K562 (cell line): ENCODE data around the gene GPAT3. TPM values are rescaled to one million over a fixed set of nuclear protein-coding genes. Genes with fewer than 3 reads are reported as not detected.

Experiments
- ATAC-seq: fragments of 200-7000 bp; cut with Tn5 transposase; 3 replicates; pipeline ENCODE4 v1.9.1; 2020; ENCODE audit warnings: moderate library complexity
- BruUV-seq: library from RNA; stranded (reverse); fragments of 400-500 nt; replicated peaks from 2 replicates; lab custom pipeline; 2021; lab: Mats Ljungman, UMichigan
- CTCF ChIA-PET: fragments of 300-600 bp; formaldehyde crosslinking; extraction: SDS; loops from one replicate; lab custom pipeline; 2021; ENCODE audit warnings: low intra/inter-chr PET ratio; lab: Yijun Ruan, JAX
- POLR2A ChIA-PET: fragments of 300-600, 350-650 bp; sonication (Branson Sonifier 250); formaldehyde crosslinking; extraction: SDS; loops from one replicate; lab custom pipeline; 2021; ENCODE audit warnings: antibody characterized with exemption, inconsistent platforms; lab: Yijun Ruan, JAX
- DNase-seq, 4 experiments: peaks; one replicate each; pipeline versions ENCODE4 v3.0.0 to v3.0.0-alpha.2; 2011 to 2018; ENCODE audit warnings: low spot score in 3 of 4, mixed read lengths in 3 of 4; ENCODE audit errors: extremely low read depth in 1 of 4
- FAIRE-seq: peaks from 2 replicates; lab custom pipeline; 2011; peaks lifted over from hg19 to GRCh38; lab: Jason Lieb, UNC
- H2AFZ ChIP-seq: 2 replicates; pipeline ENCODE4 v1.6.0; 2011; ENCODE audit warnings: low read depth, low read length, control low read depth, inconsistent platforms
- H3K27ac ChIP-seq: fragments of 200-600 bp; 3 replicates; pipeline ENCODE4 v1.8.0; 2011; ENCODE audit warnings: low read depth, mild to moderate bottlenecking, control low read depth, inconsistent platforms, low read length, moderate library complexity, mixed read lengths; ENCODE audit errors: extremely low read depth
- H3K27me3 ChIP-seq, 2 experiments: fragments of 300-600 bp in 1 of 2; 2 replicates in 1 of 2; 3 replicates in 1 of 2; pipeline versions ENCODE4 v1.6.0 to v1.8.0; 2011; ENCODE audit warnings: inconsistent platforms in 2 of 2, low read length in 2 of 2, mild to moderate bottlenecking in 1 of 2, mixed read lengths in 1 of 2, moderate library complexity in 1 of 2; ENCODE audit not compliant: control insufficient read depth in 2 of 2, insufficient read depth in 2 of 2
- H3K36me3 ChIP-seq: fragments of 300-600 bp; 3 replicates; pipeline ENCODE4 v1.8.0; 2011; ENCODE audit warnings: mild to moderate bottlenecking, low read length, inconsistent platforms; ENCODE audit not compliant: control insufficient read depth, insufficient read depth
- H3K4me1 ChIP-seq, 2 experiments: fragments of 200-600 bp in 1 of 2; replicated peaks in 1 of 2; 2 replicates in 1 of 2; 3 replicates in 1 of 2; pipeline versions ENCODE4 v1.5.1 to v1.8.0; 2011; ENCODE audit warnings: inconsistent platforms in 2 of 2, low read length in 2 of 2, mild to moderate bottlenecking in 1 of 2, mixed read lengths in 1 of 2, moderate library complexity in 1 of 2; ENCODE audit not compliant: control insufficient read depth in 2 of 2, insufficient read depth in 2 of 2
- H3K4me2 ChIP-seq: 2 replicates; pipeline ENCODE4 v1.6.1; 2011; ENCODE audit warnings: low read length, control low read depth, inconsistent platforms, mixed read lengths; ENCODE audit not compliant: insufficient read depth
- H3K4me3 ChIP-seq: fragments of 200-600 bp; sonication (generic), shearing (Covaris generic); 2 replicates; pipeline ENCODE4 v1.5.1; 2016; ENCODE audit warnings: control low read depth, inconsistent platforms
- H3K79me2 ChIP-seq: fragments of 200-600 bp; 3 replicates; pipeline ENCODE4 v1.8.0; 2011; ENCODE audit warnings: low read length, inconsistent platforms; ENCODE audit not compliant: control insufficient read depth, insufficient read depth
- H3K9ac ChIP-seq, 2 experiments: 2 replicates each; pipeline versions ENCODE4 v1.6.0 to v1.6.1; 2011; ENCODE audit warnings: low read depth in 2 of 2, low read length in 2 of 2, control low read depth in 1 of 2, inconsistent platforms in 1 of 2, mild to moderate bottlenecking in 1 of 2, mixed read lengths in 1 of 2; ENCODE audit not compliant: insufficient read depth in 1 of 2
- H3K9me1 ChIP-seq: one replicate; pipeline ENCODE4 v1.6.0; 2011; ENCODE audit warnings: inconsistent platforms, mild to moderate bottlenecking, low read length, moderate library complexity; ENCODE audit not compliant: control insufficient read depth, insufficient read depth
- H3K9me3 ChIP-seq: replicated peaks from 2 replicates; pipeline ENCODE4 v1.5.1; 2011; ENCODE audit warnings: low read depth, low read length, inconsistent platforms; ENCODE audit not compliant: control insufficient read depth, insufficient read depth
- H4K20me1 ChIP-seq: replicated peaks from 2 replicates; pipeline ENCODE4 v1.6.1; 2011; ENCODE audit warnings: low read length, inconsistent platforms, mixed read lengths; ENCODE audit not compliant: control insufficient read depth, insufficient read depth
- CC2D1A ChIP-seq: fragments of 450-650 bp; IDR thresholded peaks from 2 replicates; pipeline ENCODE4 v1.6.1; 2017; ENCODE audit warnings: mild to moderate bottlenecking
- CSDE1 ChIP-seq, 2 experiments: fragments of 450-650 bp; IDR thresholded peaks; 2 replicates each; pipeline ENCODE4 v1.6.1; 2016; ENCODE audit warnings: mild to moderate bottlenecking in 1 of 2
- CXXC5 ChIP-seq: fragments of 250-450 bp; sonication (Bioruptor Pico); IDR thresholded peaks from 2 replicates; pipeline ENCODE4 v1.8.0; 2022; ENCODE audit warnings: inconsistent platforms, mild to moderate bottlenecking, moderate library complexity
- FOXK2 ChIP-seq, 2 experiments: fragments of 450-650 bp; IDR thresholded peaks in 1 of 2; conservative IDR thresholded peaks in 1 of 2; 2 replicates each; pipeline ENCODE4 v1.6.1; 2016; ENCODE audit warnings: low read depth in 2 of 2, mild to moderate bottlenecking in 1 of 2
- MED1 ChIP-seq: sonication (generic); formaldehyde crosslinking; IDR thresholded peaks from 2 replicates; pipeline ENCODE4 v1.8.1; 2023; ENCODE audit warnings: missing genetic modification reagents, borderline replicate concordance
- SPI1 ChIP-seq: IDR thresholded peaks from 2 replicates; pipeline ENCODE4 v1.6.1; 2011; ENCODE audit warnings: low read depth, low read length, control low read depth, borderline replicate concordance
- WGBS: fragments of 100-300 bp; shearing (Covaris generic); methylation state at CpG from one replicate; pipeline ENCODE4 v1.1.6; 2016; ENCODE audit warnings: low coverage, mixed read lengths; ENCODE audit not compliant: insufficient coverage; ENCODE audit errors: missing lambda C conversion rate; 5-methylcytosine and 5-hydroxymethylcytosine counted together
- in situ Hi-C: fragments of 300-500 bp; cut with MboI; formaldehyde crosslinking; loops from 4 replicates; pipeline ENCODE4 v1.15.0; 2018; ENCODE audit warnings: inconsistent platforms, mixed read lengths
- intact Hi-C: fragments of 100-400 bp; cut with micrococcal nuclease; formaldehyde crosslinking; loops from 2 replicates; pipeline ENCODE4 v1.14.2; 2022
- polyA plus RNA-seq, 8 experiments: library from polyadenylated mRNA; depleted of rRNA in 4 of 8; stranded (reverse) in 5 of 8; unstranded in 3 of 8; fragments of >200 nt; fragmentation: Nextera tagmentation in 2 of 8; fragmentation: Illumina TruSeq in 1 of 8; extraction: Ambion mirVana in 2 of 8; extraction: Trizol in 1 of 8; gene quantifications; 2 replicates each; pipeline versions ENCODE4 v1.2.1 to v1.2.3, GENCODE V29; 2011 to 2014; ENCODE audit warnings: inconsistent platforms in 1 of 8, missing spikeins in 1 of 8
- total RNA-seq, 7 experiments: library from RNA; depleted of rRNA in 6 of 7; stranded (reverse); fragments of >200 nt in 6 of 7; fragmentation: Illumina TruSeq in 2 of 7; extraction: Trizol in 2 of 7; gene quantifications; 2 replicates each; pipeline versions ENCODE4 v1.2.1 to v1.2.3, GENCODE V29; 2011 to 2021; ENCODE audit warnings: low replicate concordance in 1 of 7

GPAT3 gene
- total and polyA plus RNA-seq, 9 of the 15 experiments (the other 6 are each of a cell fraction or from before 2014, with no cell fraction given): 4.1 to 16.1 (median 13.1) TPM

DNA sequence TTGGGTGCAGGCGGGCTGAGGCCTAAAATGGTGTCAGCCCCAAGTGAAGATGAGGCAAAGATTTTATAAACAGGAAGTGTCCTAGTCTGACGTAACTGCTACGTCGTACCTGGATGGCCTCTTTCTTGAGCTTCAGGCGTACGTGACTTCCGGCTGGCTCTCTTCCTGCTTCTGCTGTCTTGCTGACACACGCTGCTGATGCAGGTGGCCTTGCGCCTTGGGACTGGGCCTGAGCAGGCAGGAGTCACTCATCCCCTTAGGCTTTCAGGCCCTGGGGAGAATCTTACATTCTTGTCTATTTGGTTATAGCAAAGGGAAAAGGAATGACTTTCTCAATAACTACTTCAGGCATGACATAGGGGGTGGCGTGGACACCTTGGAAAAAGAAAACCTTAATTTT is 30.9 kb upstream of the GPAT3 start:
- ATAC-seq (no peak), FAIRE-seq (no peak), DNase-seq (no peak)
- Histone ChIP-seq H3K4me2 (no peak overlapping the region), H3K36me3 (no peaks in the 10 kb centered on the region), H3K9ac (no peak overlapping the region), H2AFZ (peak overlapping the region; percentile 34; the same call in 1 of the 2 replicates), H3K27ac (no peak overlapping the region), H3K4me3 (no peak overlapping the region), H3K27me3 (no peaks in the 10 kb centered on the region), H3K9me3 (no peaks in the 10 kb centered on the region), H3K9me1 (no peaks in the 10 kb centered on the region), H3K4me1 (no peaks in the 10 kb centered on the region; a peak in 2 of 5 replicates), H3K79me2 (no peaks in the 10 kb centered on the region), H4K20me1 (no peaks in the 10 kb centered on the region)
- WGBS: 86% methylated on average over 10 of the region's 10 CpGs
- intact Hi-C loops: loop anchor here (5.0 to 10.0 kb wide), 3 partner anchors 143 to 1000 kb away; no protein-coding TSS in a partner anchor
- CTCF ChIA-PET: interaction anchor here (0.6 kb wide), 1 partner anchor 130 kb away, joined by 6 read pairs; no protein-coding TSS in a partner anchor
- BruUV-seq: no TSS peak
- in situ Hi-C loops: loop anchor here (25.0 kb wide), 1 partner anchor 1007 kb away; no protein-coding TSS in a partner anchor
- no peak for TF ChIP-seq MED1 (CRISPR knock-in tag)
- no peak for TF ChIP-seq FOXK2 (conservative IDR thresholded peaks at IDR 0.05 in 1 of 2, IDR thresholded peaks at IDR 0.05 in 1 of 2; ENCODE audit: low read depth in 2 of 2)
- TF ChIP-seq SPI1: 0 out of 2 replicates have a peak, but pooled peaks have one; percentile 20
- no peak for TF ChIP-seq CC2D1A
- no peak for TF ChIP-seq CSDE1 (IDR thresholded peaks at IDR 0.05)
- TF ChIP-seq CXXC5 (CRISPR knock-in tag): peak; percentile 16; the same call in 1 of the 2 replicates
- POLR2A ChIA-PET: no interaction called here
